Activated naive CD8-positive, alpha-beta T cell treated with anti-CD3 and anti-CD28 coated beads for 36 hours (primary cell): ENCODE measurements around the gene NOTCH1. TPM values are rescaled to one million over a fixed set of nuclear protein-coding genes. Genes with fewer than 3 reads are reported as not detected.

Source experiments
- DNase-seq: peaks from one replicate; pipeline ENCODE4 v3.0.0; 2021
- H3K27ac Mint-ChIP-seq: one replicate; pipeline ENCODE4 v1.8.0; 2022; ENCODE audit warnings: mild to moderate bottlenecking, moderate library complexity, mixed read lengths
- H3K27me3 Mint-ChIP-seq: one replicate; pipeline ENCODE4 v1.8.0; 2022; ENCODE audit warnings: mild to moderate bottlenecking, mixed read lengths
- H3K36me3 Mint-ChIP-seq: one replicate; pipeline ENCODE4 v1.8.0; 2021; ENCODE audit warnings: mild to moderate bottlenecking, mixed read lengths
- H3K4me1 Mint-ChIP-seq: one replicate; pipeline ENCODE4 v1.8.0; 2021; ENCODE audit warnings: mixed read lengths
- H3K4me3 Mint-ChIP-seq: one replicate; pipeline ENCODE4 v1.8.0; 2022; ENCODE audit warnings: mild to moderate bottlenecking, moderate library complexity, mixed read lengths
- H3K9me3 Mint-ChIP-seq: one replicate; pipeline ENCODE4 v1.8.0; 2022; ENCODE audit warnings: mixed read lengths
- total RNA-seq, 2 experiments: library from RNA; stranded (reverse); gene quantifications; one replicate each; pipeline ENCODE4 v1.2.3, GENCODE V29; 2021

Gene NOTCH1
- total RNA-seq, 2 experiments from 2014 or later, result 48.2 to 51.6 TPM

GRCh38 chr9:136546697-136547501, 1.1 kb upstream of the NOTCH1 start:
- H3K9me3 Mint-ChIP-seq, result no peaks in the 10 kb centered on the region
- peak overlapping the region; percentile 72 for H3K4me3 Mint-ChIP-seq
- H3K27ac Mint-ChIP-seq, result peak overlapping the region; percentile 86
- DNase-seq, result peak; percentile 63
- H3K4me1 Mint-ChIP-seq, result peaks cover 32% of the 10 kb centered on the region
- peaks cover 4% of the 10 kb centered on the region for H3K36me3 Mint-ChIP-seq
- H3K27me3 Mint-ChIP-seq, result no peaks in the 10 kb centered on the region

- DNase-seq, result no peak
- Mint-ChIP-seq H3K9me3 (no peaks in the 10 kb centered on the region), H3K36me3 (peaks cover 6% of the 10 kb centered on the region), H3K27me3 (no peaks in the 10 kb centered on the region), H3K27ac (no peak overlapping the region), H3K4me3 (no peak overlapping the region), H3K4me1 (peaks cover 32% of the 10 kb centered on the region)
These were observed 220 bp downstream of the NOTCH1 start for GRCh38 chr9:136545692-136545964.

GRCh38 chr9:136544964-136545691, 720 bp downstream of the NOTCH1 start:
- Mint-ChIP-seq H3K4me3 (peak overlapping the region; percentile 94), H3K4me1 (peaks cover 37% of the 10 kb centered on the region), H3K27ac (peak overlapping the region; percentile 84), H3K27me3 (no peaks in the 10 kb centered on the region), H3K9me3 (no peaks in the 10 kb centered on the region), H3K36me3 (peaks cover 9% of the 10 kb centered on the region)
- peak; percentile 72 for DNase-seq

GRCh38 chr9:136544548-136544963, 1.3 kb downstream of the NOTCH1 start:
- H3K9me3 Mint-ChIP-seq, result no peaks in the 10 kb centered on the region
- H3K36me3 Mint-ChIP-seq, result peaks cover 11% of the 10 kb centered on the region
- H3K4me1 Mint-ChIP-seq, result peaks cover 41% of the 10 kb centered on the region
- peak overlapping the region; percentile 84 for H3K27ac Mint-ChIP-seq
- DNase-seq, result peak; percentile 78
- peak overlapping the region; percentile 94 for H3K4me3 Mint-ChIP-seq
- no peaks in the 10 kb centered on the region for H3K27me3 Mint-ChIP-seq

DNA sequence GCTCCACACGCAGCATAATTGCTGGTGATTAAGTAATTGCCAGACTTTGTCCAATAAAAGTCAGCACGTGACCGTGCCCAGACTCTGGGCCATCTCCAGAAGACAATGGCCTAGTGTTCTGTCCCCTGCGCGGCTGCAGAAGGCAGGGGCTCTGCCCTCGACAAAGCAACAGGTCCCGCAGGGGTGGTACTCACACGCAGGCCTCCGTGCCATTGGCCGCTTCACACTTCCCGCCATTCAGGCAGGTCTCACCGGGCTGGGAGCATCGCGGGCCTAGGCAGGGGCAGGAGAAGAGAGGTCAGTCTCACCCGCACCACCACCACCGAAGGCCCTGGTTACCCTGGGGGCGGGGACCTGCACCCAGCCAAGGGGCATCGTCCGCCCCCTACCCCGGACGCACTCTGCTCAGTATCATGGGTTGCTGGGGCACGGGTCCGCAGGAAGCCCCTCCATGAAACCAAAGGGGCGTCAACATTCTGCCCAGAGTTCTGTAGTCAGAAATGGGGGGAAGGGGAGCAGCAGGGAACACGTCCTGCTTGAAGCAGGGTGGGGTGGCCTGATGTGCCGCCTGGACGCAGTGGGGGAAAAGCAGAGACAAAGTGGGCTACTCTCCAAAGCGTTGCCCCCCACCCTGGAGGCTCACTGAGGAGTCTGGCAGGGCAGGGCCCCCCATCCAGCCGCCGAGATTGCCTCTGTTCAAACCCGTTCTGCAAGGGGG, 1.9 kb downstream of the NOTCH1 start:
- no peak for DNase-seq
- H3K27ac Mint-ChIP-seq, result no peak overlapping the region
- peaks cover 47% of the 10 kb centered on the region for H3K4me1 Mint-ChIP-seq
- no peaks in the 10 kb centered on the region for H3K27me3 Mint-ChIP-seq
- H3K9me3 Mint-ChIP-seq, result no peaks in the 10 kb centered on the region
- H3K4me3 Mint-ChIP-seq, result peak overlapping the region; percentile 94
- H3K36me3 Mint-ChIP-seq, result peaks cover 16% of the 10 kb centered on the region

DNA sequence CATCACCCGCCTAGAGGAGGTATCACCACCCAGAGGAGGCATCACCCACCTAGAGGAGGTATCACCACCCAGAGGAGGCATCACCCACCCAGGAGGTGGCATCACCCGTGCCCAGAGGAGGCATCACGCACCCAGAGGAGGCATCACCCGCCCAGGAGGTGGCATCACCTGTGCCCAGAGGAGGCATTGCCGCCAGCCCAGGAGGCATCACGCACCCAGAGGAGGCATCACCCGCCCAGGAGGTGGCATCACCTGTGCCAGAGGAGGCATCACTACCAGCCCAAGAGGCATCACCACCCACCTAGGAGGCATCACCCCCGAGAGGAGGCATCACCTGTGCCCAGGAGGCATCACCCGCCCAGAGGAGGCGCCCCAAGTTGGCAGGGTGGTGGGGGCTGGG, 2.6 kb downstream of the NOTCH1 start:
- Mint-ChIP-seq H3K27me3 (no peaks in the 10 kb centered on the region), H3K9me3 (no peaks in the 10 kb centered on the region), H3K4me1 (peaks cover 53% of the 10 kb centered on the region), H3K4me3 (peak overlapping the region; percentile 94), H3K36me3 (peaks cover 20% of the 10 kb centered on the region), H3K27ac (no peak overlapping the region)
- DNase-seq, result no peak

GRCh38 chr9:136542241-136543040, 3.4 kb downstream of the NOTCH1 start:
- Mint-ChIP-seq H3K4me1 (peaks cover 57% of the 10 kb centered on the region), H3K4me3 (peak overlapping the region; percentile 94), H3K9me3 (no peaks in the 10 kb centered on the region), H3K36me3 (peaks cover 25% of the 10 kb centered on the region), H3K27ac (no peak overlapping the region), H3K27me3 (no peaks in the 10 kb centered on the region)
- DNase-seq, result no peak

DNA sequence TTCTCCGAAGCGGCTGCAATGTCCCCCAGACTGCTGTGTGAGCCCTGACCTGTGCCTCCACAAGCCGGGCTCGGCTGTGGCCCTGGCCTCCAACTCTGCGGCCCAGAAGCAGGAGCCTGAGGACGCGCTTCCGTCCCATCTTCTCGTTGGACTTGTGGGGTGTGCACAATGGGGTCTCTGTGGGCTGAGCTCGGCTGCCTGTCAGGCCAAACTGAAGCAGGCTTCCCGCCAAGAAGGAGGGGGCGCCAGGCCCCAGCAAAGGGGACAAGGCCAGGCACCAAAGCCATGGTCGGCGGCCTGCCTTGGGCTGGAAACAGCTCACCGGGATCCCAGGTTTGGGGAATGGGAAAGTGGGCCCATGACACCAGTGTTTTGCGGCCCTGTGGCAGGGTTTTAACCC, 4.1 kb downstream of the NOTCH1 start:
- H3K4me1 Mint-ChIP-seq, result peaks cover 55% of the 10 kb centered on the region
- no peaks in the 10 kb centered on the region for H3K27me3 Mint-ChIP-seq
- no peak overlapping the region for H3K27ac Mint-ChIP-seq
- H3K4me3 Mint-ChIP-seq, result no peak overlapping the region
- no peaks in the 10 kb centered on the region for H3K9me3 Mint-ChIP-seq
- no peak for DNase-seq
- peaks cover 31% of the 10 kb centered on the region for H3K36me3 Mint-ChIP-seq

DNA sequence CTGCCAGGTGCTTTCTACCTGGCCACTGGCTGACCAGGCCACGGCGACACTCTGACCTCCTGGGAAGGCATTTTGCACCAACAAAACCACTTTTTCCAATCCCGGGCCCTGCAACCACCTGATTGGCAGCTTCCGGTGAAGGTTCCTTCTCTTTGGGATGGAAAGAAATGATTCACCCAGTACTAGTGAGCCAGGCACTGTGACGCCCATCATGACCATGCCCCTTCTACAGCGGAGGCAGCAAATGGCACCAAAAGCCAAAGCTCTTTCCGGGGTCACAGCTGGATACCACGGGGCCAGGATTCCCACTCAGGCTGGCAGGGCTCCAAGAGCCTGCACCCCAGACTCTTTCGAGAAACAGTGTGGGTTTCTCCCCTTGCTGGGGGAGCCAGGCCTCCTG, 4.7 kb downstream of the NOTCH1 start:
- no peak for DNase-seq
- Mint-ChIP-seq H3K27ac (peak overlapping the region; percentile 100), H3K36me3 (peaks cover 31% of the 10 kb centered on the region), H3K4me3 (no peak overlapping the region), H3K9me3 (no peaks in the 10 kb centered on the region), H3K27me3 (no peaks in the 10 kb centered on the region), H3K4me1 (peaks cover 54% of the 10 kb centered on the region)

DNA sequence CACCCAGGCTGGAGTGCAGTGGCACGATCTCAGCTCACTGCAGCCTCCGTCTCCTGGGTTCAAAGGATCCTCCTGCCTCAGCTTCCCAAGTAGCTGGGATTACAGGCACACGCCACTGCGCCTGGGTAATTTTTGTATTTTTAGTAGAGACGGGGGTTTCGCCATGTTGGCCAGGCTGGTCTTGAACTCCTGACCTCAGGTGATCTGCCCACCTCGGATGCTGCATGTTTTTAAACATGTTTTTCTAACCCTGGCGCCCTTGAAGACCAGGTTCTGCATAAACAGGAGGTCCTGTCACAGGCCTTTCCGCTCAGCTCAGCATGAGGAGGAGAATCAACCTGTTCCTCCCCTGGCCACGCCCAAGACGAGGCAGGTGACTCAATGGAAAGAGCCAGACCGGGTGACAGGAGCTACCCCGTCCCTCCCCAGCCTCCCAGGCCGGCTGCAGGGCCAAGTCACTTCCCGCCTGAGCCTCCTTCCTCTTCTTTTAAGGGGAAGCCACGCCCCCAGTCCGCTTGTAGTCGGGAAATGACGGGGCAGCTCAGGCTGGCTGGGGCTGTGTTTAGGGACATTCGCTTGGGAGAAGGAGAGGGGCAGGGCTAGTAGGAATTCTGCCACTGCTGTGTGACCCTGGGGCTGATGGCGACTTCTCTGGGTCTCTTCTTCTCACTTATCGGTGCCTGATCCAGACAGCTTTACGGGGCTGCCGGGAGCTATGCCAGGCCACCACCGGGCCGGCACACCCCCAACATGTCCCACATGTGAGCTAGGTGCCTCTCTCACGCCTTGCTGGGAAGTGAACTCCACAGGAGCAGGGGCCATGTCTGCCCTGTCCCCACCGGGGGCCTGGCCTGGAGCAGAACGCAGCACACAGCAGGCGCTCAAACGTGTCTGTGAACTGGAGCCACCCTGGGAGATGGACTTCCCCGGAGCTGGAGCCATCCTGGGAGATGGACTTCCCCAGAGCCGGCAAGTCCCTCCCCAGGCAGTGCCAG, 6.1 kb downstream of the NOTCH1 start:
- Mint-ChIP-seq H3K27ac (peak overlapping the region; percentile 100), H3K4me3 (peak overlapping the region; percentile 86), H3K36me3 (peaks cover 31% of the 10 kb centered on the region)

DNA sequence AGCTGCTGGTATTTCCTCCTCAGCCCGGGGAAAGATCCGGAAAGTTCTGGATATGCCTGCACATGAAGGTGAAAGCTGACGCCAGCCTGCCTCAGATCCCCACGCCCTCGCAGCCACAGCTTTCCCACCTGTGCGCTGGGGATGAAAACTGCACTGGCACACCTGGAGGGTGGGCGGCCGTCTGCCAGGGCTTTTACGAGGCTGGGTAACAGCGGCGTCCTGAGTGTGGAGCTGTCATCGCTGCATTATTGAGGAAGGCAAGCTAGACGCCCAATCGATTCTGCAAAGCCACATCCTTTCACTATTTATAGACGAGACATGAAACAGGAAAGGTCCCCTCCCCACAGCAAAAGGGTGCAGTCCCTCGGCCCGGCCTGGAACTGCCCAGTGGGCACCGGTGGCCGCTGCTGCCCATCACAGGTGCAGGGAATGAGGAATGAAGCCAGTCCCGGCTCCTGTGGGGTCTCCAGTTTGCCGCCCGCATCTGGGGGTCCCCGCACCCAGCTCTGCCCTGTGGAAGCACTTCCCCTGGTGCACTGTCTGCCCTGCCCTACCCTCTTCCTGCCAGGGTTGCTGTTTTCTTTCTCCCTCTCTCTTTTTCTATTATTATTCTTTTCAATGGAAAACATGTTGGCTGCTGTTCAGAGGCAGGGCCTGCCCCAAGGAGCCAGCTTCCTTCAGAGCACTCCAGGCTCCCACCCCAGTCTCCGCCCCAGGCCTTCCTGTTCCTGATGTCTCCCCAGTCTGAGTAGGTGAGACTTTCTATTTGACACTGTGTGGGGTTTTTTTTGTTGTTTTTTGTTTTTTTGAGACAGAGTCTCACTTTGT, 7.0 kb downstream of the NOTCH1 start:
- Mint-ChIP-seq H3K9me3 (no peaks in the 10 kb centered on the region), H3K4me3 (peak overlapping the region; percentile 86), H3K27ac (peak overlapping the region; percentile 100), H3K36me3 (peaks cover 35% of the 10 kb centered on the region), H3K4me1 (peaks cover 56% of the 10 kb centered on the region), H3K27me3 (no peaks in the 10 kb centered on the region)
- peak; percentile 81 for DNase-seq

More for the DNA sequence above, 6.1 kb downstream of the NOTCH1 start:
- Mint-ChIP-seq H3K9me3 (no peaks in the 10 kb centered on the region), H3K27me3 (no peaks in the 10 kb centered on the region), H3K4me1 (peaks cover 54% of the 10 kb centered on the region)
- peak; percentile 96 for DNase-seq

GRCh38 chr9:136537896-136538598, 7.8 kb downstream of the NOTCH1 start:
- peaks cover 54% of the 10 kb centered on the region for H3K4me1 Mint-ChIP-seq
- no peak for DNase-seq
- H3K9me3 Mint-ChIP-seq, result no peaks in the 10 kb centered on the region
- H3K27me3 Mint-ChIP-seq, result no peaks in the 10 kb centered on the region
- peak overlapping the region; percentile 100 for H3K27ac Mint-ChIP-seq
- no peak overlapping the region for H3K4me3 Mint-ChIP-seq
- H3K36me3 Mint-ChIP-seq, result peaks cover 32% of the 10 kb centered on the region
